PC-3 (cell line): Measurements from ENCODE around the gene SMG9.

ENCODE experiments used
- CTCF ChIP-seq: fragments of 300-600 bp; sonication (generic); conservative IDR thresholded peaks from 2 replicates; pipeline ENCODE4 v1.5.1; 2017; ENCODE audit warnings: antibody characterized with exemption, low read depth, mild to moderate bottlenecking, low read length
- EZH2 ChIP-seq: fragments of 300-600 bp; sonication (generic); IDR thresholded peaks from one replicate; pipeline ENCODE4 v1.6.1; 2017; ENCODE audit warnings: antibody characterized with exemption, mild to moderate bottlenecking, low read length; ENCODE audit not compliant: unreplicated experiment
- EZH2phosphoT487 ChIP-seq: fragments of 300-600 bp; sonication (generic); IDR thresholded peaks from 2 replicates; pipeline ENCODE4 v1.6.1; 2018; ENCODE audit warnings: mild to moderate bottlenecking, antibody characterized with exemption, low read length, borderline replicate concordance

GRCh38 chr19:43724896-43725295, 29.9 kb downstream of the SMG9 start:
- TF ChIP-seq CTCF: no peak
- TF ChIP-seq EZH2: no peak
- TF ChIP-seq EZH2phosphoT487: no peak
